T-helper 1 cell treated with Interleukin-12 subunit alpha and Interleukin-12 subunit beta and Interleukin-4 antibody, amounts not matched to agents 30 μg/mL and 1 μg/mL, for 36 hours (primary cell): Measurements from ENCODE around the gene AFAP1.
A peak's percentile ranks its signal among the peaks of the same experiment; 100 is the strongest.

Experiments
- H3K27ac Mint-ChIP-seq: one replicate; pipeline ENCODE4 v1.8.0; 2021; ENCODE audit warnings: mild to moderate bottlenecking, mixed read lengths
- H3K27me3 Mint-ChIP-seq: one replicate; pipeline ENCODE4 v1.8.0; 2021; ENCODE audit warnings: low read depth, mixed read lengths
- H3K36me3 Mint-ChIP-seq: one replicate; pipeline ENCODE4 v1.8.0; 2021; ENCODE audit warnings: low read depth, mixed read lengths
- H3K4me1 Mint-ChIP-seq: one replicate; pipeline ENCODE4 v1.8.0; 2021; ENCODE audit warnings: low read depth, mixed read lengths
- H3K4me3 Mint-ChIP-seq: one replicate; pipeline ENCODE4 v1.8.0; 2021; ENCODE audit warnings: mild to moderate bottlenecking, moderate library complexity, mixed read lengths
- H3K9me3 Mint-ChIP-seq: one replicate; pipeline ENCODE4 v1.8.0; 2021; ENCODE audit warnings: mixed read lengths

The AFAP1 gene, protein sequence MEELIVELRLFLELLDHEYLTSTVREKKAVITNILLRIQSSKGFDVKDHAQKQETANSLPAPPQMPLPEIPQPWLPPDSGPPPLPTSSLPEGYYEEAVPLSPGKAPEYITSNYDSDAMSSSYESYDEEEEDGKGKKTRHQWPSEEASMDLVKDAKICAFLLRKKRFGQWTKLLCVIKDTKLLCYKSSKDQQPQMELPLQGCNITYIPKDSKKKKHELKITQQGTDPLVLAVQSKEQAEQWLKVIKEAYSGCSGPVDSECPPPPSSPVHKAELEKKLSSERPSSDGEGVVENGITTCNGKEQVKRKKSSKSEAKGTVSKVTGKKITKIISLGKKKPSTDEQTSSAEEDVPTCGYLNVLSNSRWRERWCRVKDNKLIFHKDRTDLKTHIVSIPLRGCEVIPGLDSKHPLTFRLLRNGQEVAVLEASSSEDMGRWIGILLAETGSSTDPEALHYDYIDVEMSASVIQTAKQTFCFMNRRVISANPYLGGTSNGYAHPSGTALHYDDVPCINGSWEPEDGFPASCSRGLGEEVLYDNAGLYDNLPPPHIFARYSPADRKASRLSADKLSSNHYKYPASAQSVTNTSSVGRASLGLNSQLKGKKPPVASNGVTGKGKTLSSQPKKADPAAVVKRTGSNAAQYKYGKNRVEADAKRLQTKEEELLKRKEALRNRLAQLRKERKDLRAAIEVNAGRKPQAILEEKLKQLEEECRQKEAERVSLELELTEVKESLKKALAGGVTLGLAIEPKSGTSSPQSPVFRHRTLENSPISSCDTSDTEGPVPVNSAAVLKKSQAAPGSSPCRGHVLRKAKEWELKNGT

DNA sequence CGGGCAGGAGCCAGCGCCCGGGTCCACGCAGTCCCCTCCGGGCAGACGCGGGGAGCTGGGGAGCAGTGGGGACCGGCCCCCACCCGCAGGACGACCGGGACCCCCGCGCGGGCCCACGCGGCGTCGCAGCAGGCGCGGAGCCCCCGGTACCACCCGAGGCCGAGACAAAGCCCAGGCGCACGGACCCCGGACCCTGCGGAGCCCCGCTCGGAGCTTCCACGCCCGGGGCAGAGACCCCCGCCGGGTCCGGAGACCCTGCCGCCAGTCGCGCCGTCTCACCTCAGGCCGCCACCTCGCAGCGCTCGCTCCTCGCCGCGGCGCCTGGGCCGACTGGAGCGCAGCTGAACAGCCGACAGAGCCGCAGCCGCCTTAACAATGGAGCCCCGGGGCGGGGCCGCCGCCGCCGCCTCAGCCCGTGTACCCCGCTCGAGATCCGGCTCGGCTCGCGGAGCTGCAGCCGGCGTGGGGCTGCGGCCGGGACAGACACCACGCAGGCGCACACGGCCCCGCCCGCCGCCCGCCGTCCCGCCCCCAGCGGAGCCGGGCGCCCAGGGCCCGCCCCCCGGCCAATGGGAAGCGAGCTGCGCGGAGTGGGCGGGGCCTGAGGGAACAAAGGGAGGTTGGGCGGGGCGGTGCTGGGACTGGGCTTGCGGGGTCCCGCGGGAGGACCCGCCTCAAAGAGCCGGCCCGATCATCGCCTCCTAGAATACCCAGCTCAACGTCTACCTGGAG lies at the start of gene AFAP1:
TSS of gene AFAP1 (minus strand) at position 485 of the 732 bp plus-strand sequence. CDS start 67,783 bp downstream, outside the sequence.
- no peaks in the 10 kb centered on the region for H3K36me3 Mint-ChIP-seq
- no peaks in the 10 kb centered on the region for H3K9me3 Mint-ChIP-seq
- H3K27ac Mint-ChIP-seq, result no peak within 1 kb of the TSS
- H3K4me1 Mint-ChIP-seq, result peaks cover 13% of the 10 kb centered on the region
- H3K27me3 Mint-ChIP-seq, result peaks cover 34% of the 10 kb centered on the region
- H3K4me3 Mint-ChIP-seq, result peak within 1 kb of the TSS; percentile 23

DNA sequence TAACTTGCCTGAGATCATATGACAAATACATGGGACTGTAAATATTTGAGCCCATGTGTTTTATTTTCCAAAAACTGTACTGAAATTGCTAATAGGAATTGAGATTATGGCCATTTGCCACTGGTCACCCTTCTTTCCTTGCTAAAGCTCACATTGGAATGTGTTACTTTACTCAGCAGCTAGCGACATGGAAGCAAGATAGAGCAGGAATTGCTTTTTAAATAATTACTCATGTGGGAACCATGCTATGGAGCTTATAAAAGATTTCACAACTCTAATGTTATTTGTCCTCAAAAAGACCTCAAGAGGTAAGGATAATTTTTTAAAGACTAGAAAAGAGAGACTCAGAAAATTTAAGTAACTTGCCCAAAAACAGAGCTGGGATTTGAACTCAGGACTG lies 48.8 kb upstream of the AFAP1 start:
- no peak overlapping the region for H3K4me3 Mint-ChIP-seq
- peaks cover 3% of the 10 kb centered on the region for H3K27me3 Mint-ChIP-seq
- peaks cover 5% of the 10 kb centered on the region for H3K4me1 Mint-ChIP-seq
- H3K27ac Mint-ChIP-seq, result no peak overlapping the region
- no peaks in the 10 kb centered on the region for H3K36me3 Mint-ChIP-seq
- H3K9me3 Mint-ChIP-seq, result no peaks in the 10 kb centered on the region

DNA sequence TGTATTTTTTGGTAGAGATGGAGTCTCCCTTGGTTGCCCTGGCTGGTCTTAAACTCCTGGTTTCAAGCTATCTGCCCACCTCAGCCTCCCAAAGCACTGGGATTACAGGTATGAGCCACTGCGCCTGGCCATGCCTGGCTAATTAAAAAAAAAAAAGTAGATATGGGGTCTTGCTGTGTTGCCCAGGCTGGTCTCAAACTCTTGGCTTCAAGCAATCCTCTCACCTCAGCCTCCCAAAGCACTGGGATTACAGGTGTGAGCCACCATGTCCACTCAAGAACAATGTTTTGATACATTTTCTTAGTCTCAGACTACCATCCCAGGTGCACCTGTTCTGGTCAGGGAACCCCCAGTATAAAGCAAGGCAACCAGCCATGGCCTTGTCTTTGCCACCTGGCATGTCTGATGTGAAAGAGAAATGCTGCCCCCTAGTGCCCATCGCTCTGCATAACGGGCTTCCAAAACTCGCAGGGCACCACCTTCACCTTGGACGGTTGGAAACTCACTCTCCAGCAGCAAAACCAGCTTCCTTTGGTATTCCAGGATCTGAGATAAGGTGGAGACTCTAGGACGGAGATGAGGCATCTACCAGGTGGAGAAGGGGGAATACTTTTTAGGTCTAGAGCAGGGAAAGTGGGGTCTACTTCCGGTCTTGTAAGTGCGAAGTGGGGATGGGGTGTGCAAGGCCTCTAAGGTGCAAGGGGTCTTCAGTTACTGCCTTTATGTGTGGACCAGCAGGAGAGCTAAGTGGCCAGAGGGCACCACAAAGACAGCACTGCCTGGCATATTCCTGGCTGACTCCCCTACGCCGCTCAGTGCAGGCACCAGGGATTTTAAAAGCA lies 47.7 kb upstream of the AFAP1 start:
- no peak overlapping the region for H3K27ac Mint-ChIP-seq
- H3K4me1 Mint-ChIP-seq, result peaks cover 5% of the 10 kb centered on the region
- H3K36me3 Mint-ChIP-seq, result no peaks in the 10 kb centered on the region
- peaks cover 3% of the 10 kb centered on the region for H3K27me3 Mint-ChIP-seq
- H3K4me3 Mint-ChIP-seq, result no peak overlapping the region
- H3K9me3 Mint-ChIP-seq, result no peaks in the 10 kb centered on the region

DNA sequence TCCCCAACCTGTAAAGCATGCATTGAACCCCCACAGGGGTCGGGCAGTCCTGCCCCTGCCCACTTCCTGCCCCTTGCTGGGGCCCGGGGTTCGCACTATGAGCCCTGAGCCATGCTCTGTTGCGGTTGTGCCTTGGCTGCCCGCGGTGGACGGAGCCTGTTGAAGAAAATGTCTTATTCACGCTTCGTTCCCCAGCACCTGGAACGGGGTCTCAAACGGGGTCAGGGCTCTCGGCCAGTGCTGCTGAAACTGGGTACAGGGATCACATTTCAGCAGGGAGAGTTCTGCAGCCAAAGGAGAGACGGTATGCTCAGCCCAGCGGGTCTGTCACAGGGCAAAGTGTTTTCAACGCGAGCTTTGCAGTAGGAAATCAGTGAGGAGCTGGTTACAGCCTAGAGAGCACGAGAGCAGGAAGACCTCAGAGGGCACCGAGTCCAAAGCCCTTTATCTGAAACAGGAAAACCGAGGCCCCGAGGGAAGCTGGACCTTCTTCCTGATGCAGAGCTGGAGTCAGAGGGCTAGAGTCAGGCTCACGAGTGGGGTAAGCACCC lies 46.3 kb upstream of the AFAP1 start:
- H3K27me3 Mint-ChIP-seq, result peaks cover 3% of the 10 kb centered on the region

DNA sequence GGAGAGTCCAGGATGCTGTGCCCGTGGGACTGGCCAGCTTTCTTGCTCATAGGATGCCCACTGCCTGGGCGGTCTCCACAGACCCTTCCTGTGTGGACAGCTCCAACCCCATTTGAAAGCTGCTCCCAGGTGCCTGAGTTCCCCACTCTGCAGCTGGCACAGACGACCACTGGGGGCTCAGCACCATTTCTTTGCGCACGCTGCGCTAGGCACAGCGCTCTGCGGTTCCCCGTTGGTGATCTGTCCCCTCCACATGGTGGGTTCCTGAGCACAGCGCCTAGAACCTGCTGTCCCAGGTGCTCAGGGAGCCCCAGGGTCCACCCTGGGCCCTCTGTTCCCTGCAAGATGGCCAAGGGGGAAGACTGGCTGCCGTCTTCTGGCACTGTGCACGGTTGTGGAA lies 45.4 kb upstream of the AFAP1 start:
- no peak overlapping the region for H3K27ac Mint-ChIP-seq

More for the DNA sequence above, 46.3 kb upstream of the AFAP1 start:
- H3K4me1 Mint-ChIP-seq, result peaks cover 8% of the 10 kb centered on the region
- no peak overlapping the region for H3K27ac Mint-ChIP-seq
- no peaks in the 10 kb centered on the region for H3K9me3 Mint-ChIP-seq
- no peak overlapping the region for H3K4me3 Mint-ChIP-seq
- no peaks in the 10 kb centered on the region for H3K36me3 Mint-ChIP-seq

DNA sequence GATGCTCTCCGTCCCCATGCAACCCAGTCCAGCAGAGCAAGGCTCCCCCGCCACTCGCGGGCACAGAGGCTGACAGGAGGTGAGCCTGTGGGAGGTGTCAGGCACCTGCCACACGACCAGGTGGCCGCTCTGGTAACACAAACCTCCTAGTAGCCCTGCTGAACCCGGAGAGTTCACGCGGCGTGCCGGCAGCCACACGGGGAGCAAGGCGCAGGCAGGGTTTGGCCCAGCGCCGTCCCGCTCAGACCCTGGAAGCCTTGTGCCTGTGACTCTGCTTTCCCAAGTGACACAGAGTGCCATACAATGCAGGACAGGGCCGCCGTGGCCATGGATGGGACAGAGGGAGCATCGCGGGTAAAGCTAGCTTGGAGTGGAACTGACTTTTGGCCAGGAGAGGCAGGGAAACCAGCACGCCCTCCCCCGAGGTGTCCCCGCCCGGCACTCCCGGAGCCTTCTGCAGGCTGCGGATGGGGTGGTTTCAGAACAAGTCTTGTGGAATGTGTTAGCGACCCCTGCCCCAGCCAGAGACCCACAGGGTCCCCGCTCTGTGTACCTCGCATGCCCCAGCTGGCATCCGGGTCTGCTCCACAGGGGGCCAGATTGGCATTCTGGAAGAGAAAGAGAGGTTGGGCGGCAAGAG lies 44.7 kb upstream of the AFAP1 start:
- Mint-ChIP-seq H3K4me3 (no peak overlapping the region), H3K27ac (no peak overlapping the region), H3K4me1 (peaks cover 8% of the 10 kb centered on the region), H3K27me3 (peaks cover 3% of the 10 kb centered on the region), H3K36me3 (no peaks in the 10 kb centered on the region), H3K9me3 (no peaks in the 10 kb centered on the region)

More for the DNA sequence above, 45.4 kb upstream of the AFAP1 start:
- no peak overlapping the region for H3K4me3 Mint-ChIP-seq
- peaks cover 3% of the 10 kb centered on the region for H3K27me3 Mint-ChIP-seq
- H3K9me3 Mint-ChIP-seq, result no peaks in the 10 kb centered on the region
- peaks cover 8% of the 10 kb centered on the region for H3K4me1 Mint-ChIP-seq
- no peaks in the 10 kb centered on the region for H3K36me3 Mint-ChIP-seq

DNA sequence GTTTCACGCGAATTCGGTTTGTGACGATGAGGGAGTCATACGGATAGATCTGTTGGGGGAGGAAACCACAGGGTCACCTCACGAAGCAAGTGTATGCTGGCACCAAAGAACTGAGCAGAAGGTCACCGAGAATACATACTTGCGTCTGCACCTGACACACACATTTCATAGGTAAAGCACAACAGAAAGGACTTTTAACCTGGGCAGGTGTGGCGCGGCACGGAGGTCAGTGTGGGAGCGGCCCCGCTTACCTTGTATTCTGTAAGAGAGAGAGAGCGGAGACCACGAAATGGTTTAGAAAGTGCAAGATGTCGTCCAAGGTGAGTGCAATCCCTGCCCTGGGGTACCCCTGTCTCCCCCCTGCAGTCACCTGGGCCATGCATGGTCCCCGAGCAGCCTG lies 43.6 kb upstream of the AFAP1 start:
- H3K27me3 Mint-ChIP-seq, result peaks cover 3% of the 10 kb centered on the region
- H3K4me3 Mint-ChIP-seq, result no peak overlapping the region
- no peaks in the 10 kb centered on the region for H3K9me3 Mint-ChIP-seq
- H3K4me1 Mint-ChIP-seq, result peaks cover 8% of the 10 kb centered on the region
- H3K27ac Mint-ChIP-seq, result no peak overlapping the region
- H3K36me3 Mint-ChIP-seq, result no peaks in the 10 kb centered on the region

DNA sequence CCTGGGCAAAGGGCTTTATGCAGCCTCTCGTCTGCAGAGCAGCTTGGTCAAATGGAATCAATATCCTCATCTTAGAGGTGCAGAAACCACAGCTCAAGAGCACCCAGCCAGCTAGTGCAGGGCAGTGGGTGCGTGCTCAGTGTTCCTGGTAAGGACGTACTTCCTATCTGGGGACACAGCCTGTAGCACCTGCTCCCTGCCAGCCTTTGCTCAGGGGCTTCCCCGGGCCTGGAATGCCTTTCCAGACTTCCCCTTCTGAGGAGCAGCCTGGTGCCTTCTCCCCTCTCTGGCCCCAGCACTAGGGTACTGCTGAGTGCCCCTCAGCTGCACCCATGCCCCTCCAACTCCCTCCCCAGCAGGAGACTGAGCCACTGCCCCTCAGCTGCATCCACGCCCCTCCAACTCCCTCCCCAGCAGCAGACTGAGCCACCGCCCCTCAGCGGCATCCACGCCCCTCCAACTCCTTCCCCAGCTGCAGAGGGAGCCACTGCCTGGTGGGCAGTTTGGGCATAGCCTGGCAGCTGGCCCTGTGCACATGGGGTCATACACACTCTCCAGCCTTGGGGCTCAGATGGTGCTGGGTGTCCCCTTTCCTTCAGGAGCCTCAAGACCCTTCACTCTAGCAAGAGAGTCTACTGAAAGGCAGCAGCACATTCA lies 42.2 kb upstream of the AFAP1 start:
- Mint-ChIP-seq H3K4me1 (peaks cover 8% of the 10 kb centered on the region), H3K4me3 (no peak overlapping the region), H3K27ac (no peak overlapping the region), H3K27me3 (no peaks in the 10 kb centered on the region), H3K36me3 (no peaks in the 10 kb centered on the region), H3K9me3 (no peaks in the 10 kb centered on the region)

DNA sequence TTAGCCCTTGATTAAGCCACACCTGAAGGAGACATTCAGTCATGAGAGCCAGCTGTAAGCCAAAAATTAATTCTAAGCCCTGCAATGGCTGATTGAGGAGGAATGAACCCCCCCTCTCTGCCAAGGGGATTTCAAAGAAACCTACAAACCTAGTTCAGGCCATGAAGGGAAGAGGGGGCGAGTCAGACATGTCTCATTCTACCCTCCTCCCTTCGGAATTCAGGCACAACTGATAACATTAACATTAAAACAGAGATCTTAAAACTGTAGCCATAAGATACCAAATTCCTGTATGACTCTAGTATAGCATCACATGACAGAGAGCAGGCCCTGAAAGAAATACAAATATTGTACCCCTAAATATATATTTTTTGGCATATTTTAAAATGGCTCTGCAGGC lies 40.4 kb upstream of the AFAP1 start:
- no peak overlapping the region for H3K4me3 Mint-ChIP-seq
- H3K4me1 Mint-ChIP-seq, result peaks cover 4% of the 10 kb centered on the region
- no peaks in the 10 kb centered on the region for H3K27me3 Mint-ChIP-seq
- peaks cover 3% of the 10 kb centered on the region for H3K36me3 Mint-ChIP-seq
- H3K9me3 Mint-ChIP-seq, result no peaks in the 10 kb centered on the region
- H3K27ac Mint-ChIP-seq, result no peak overlapping the region

DNA sequence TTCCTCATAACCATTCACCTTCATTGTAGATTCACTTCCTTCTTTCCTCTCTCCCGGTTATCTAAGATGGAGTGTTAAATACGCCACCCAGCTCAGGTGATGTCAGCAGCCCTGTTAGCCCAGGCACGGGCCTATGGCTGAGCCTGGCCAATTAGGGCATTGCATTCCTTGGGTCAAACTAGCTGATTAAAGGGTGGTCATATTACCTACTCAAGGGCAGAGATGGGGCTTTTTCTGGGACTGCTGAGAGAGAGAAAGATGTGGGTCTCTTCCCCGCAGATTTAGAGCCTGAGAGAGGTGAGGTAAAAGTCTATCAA lies 39.9 kb upstream of the AFAP1 start:
- no peak overlapping the region for H3K27ac Mint-ChIP-seq
- H3K27me3 Mint-ChIP-seq, result no peaks in the 10 kb centered on the region
- no peak overlapping the region for H3K4me3 Mint-ChIP-seq
- no peaks in the 10 kb centered on the region for H3K9me3 Mint-ChIP-seq
- H3K36me3 Mint-ChIP-seq, result peaks cover 3% of the 10 kb centered on the region
- H3K4me1 Mint-ChIP-seq, result peaks cover 4% of the 10 kb centered on the region

DNA sequence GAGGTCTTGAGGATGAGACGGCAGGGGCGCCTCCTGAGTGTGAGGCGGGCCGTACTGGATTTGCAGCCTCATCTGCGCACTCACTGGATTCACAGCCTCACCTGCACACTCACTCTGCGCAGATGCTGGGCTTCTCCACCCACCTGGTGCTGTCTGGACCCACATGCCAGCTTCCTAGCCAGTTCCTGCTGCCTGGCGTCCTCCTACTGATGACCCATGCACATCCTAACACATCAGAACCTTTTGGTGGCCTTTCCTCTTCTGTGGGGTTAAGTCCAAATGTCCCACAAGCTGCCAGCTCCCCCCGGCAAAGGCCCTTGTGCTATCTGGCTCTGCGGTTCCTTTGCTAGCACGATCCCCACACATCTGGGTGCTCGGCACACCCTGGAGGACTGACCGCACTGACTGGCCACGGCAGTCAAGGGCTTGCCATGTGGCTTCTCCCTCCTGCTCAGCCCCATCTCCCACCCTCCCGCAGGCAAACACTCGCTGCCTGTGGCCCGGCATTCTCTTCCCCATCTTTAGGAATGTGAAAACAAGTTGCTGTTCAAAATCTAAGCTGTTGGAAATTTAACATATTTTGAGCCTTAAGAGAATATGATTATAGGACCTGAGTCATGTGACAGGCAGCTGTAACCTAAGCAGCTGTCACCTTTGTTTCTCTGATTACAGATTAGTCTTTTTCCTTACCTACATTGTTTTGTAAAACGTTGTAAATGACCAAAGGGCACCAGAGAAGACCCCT lies 39.4 kb upstream of the AFAP1 start:
- Mint-ChIP-seq H3K36me3 (peaks cover 3% of the 10 kb centered on the region), H3K4me1 (peaks cover 4% of the 10 kb centered on the region), H3K4me3 (no peak overlapping the region), H3K27ac (no peak overlapping the region), H3K27me3 (no peaks in the 10 kb centered on the region), H3K9me3 (no peaks in the 10 kb centered on the region)

DNA sequence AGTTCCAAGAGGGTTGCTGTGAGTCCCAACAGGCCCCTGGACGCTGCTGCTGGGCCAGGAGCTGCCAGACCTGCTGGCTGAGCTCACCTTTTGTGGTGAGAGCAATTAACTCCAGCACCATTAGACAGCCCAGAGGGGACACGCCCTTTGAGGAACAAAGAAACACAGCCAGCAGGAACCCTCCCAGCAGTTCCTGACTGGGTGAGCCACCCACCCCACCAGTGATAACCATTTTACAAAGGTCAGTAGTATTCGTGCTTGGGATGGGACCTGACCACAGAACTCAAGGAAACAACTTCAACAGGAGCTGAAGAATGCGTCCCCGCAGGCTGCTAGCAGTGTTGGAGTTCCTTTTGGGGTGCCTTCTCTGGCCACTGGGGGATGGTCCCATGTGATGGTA lies 38.8 kb upstream of the AFAP1 start:
- Mint-ChIP-seq H3K4me1 (peaks cover 7% of the 10 kb centered on the region), H3K36me3 (peaks cover 9% of the 10 kb centered on the region), H3K27ac (no peak overlapping the region), H3K9me3 (no peaks in the 10 kb centered on the region), H3K4me3 (no peak overlapping the region), H3K27me3 (no peaks in the 10 kb centered on the region)
